ENCODE measurements around the gene RYR2.

The RYR2 gene

DNA sequence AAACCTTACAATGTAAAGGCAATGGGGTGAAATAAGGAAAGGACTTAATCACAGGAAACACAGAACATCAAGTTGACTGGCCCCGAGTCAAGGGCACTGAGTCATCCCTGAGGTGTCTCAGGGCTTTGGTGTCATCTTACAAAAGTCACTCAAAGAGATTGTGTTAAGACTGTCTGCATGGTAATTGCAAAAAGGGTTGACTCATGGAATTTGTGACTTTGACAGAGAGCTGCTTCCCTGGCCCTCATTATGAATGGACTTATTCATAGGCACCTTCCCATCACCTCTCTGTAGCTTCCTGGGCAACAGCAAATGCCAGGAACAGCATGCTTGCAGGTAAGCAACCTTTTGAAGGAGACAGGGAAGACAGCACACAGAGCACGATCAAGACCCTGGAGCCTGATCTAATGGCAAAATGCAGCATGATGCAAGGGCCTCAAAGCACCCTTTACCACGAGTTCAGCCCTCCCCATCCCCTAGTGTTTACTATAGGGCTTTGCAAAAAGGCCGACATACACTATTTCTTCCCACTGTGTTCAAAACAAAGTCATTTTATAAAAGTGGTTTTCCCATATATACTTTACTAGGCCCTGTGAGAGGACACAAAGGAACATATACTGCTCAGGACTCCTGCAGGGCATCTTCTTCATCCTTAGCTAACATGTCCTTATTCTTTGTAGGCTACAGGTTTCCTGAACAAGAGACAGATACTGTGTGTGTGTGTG lies 831.7 kb downstream of the RYR2 start:
- H3K4me2 ChIP-seq (ENCODE audit: low read length), result no peak overlapping the region
- TF ChIP-seq, protein P1, sequence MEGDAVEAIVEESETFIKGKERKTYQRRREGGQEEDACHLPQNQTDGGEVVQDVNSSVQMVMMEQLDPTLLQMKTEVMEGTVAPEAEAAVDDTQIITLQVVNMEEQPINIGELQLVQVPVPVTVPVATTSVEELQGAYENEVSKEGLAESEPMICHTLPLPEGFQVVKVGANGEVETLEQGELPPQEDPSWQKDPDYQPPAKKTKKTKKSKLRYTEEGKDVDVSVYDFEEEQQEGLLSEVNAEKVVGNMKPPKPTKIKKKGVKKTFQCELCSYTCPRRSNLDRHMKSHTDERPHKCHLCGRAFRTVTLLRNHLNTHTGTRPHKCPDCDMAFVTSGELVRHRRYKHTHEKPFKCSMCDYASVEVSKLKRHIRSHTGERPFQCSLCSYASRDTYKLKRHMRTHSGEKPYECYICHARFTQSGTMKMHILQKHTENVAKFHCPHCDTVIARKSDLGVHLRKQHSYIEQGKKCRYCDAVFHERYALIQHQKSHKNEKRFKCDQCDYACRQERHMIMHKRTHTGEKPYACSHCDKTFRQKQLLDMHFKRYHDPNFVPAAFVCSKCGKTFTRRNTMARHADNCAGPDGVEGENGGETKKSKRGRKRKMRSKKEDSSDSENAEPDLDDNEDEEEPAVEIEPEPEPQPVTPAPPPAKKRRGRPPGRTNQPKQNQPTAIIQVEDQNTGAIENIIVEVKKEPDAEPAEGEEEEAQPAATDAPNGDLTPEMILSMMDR (IDR thresholded peaks at IDR 0.05; ENCODE audit: low read depth, low read length), result no peak
- TF ChIP-seq EZH2phosphoT487 (IDR thresholded peaks at IDR 0.05; ENCODE audit: low read depth), result no peak

GRCh38 chr1:237875291-237875690 lies 833.3 kb downstream of the RYR2 start:
- H3K4me1 ChIP-seq (ENCODE audit: low read length), result peaks cover 11% of the 10 kb centered on the region; the same call in 1 of the 2 replicates
- H3K4me2 ChIP-seq (ENCODE audit: low read length), result no peak overlapping the region
- H3K27ac ChIP-seq (ENCODE audit: low read length), result no peak overlapping the region
- no peaks in the 10 kb centered on the region for H3K9me3 ChIP-seq (ENCODE audit: insufficient read depth, low read length)
- H3K36me3 ChIP-seq (replicated peaks; ENCODE audit: low read depth, low read length), result no peaks in the 10 kb centered on the region
- no peaks in the 10 kb centered on the region for H3K27me3 ChIP-seq (ENCODE audit: low read depth, low read length)
- no peak overlapping the region for H2AFZ ChIP-seq (ENCODE audit: low read depth, low read length)
- TF ChIP-seq EZH2phosphoT487 (IDR thresholded peaks at IDR 0.05; ENCODE audit: low read depth), result no peak
- TF ChIP-seq, protein P1 (IDR thresholded peaks at IDR 0.05; ENCODE audit: low read depth, low read length), result no peak
- no peaks in the 10 kb centered on the region for H3K79me2 ChIP-seq (ENCODE audit: low read length)
- H4K20me1 ChIP-seq (ENCODE audit: insufficient read depth, low read length), result no peaks in the 10 kb centered on the region
- no peak overlapping the region for H3K9ac ChIP-seq (ENCODE audit: low read length)
- H3K4me3 ChIP-seq (ENCODE audit: low read length), result no peak overlapping the region

More for the DNA sequence above, 831.7 kb downstream of the RYR2 start:
- Histone ChIP-seq H3K4me3 (ENCODE audit: low read length) (no peak overlapping the region), H2AFZ (ENCODE audit: low read depth, low read length) (no peak overlapping the region), H3K27me3 (ENCODE audit: low read depth, low read length) (no peaks in the 10 kb centered on the region), H3K4me1 (ENCODE audit: low read length) (no peaks in the 10 kb centered on the region), H3K79me2 (ENCODE audit: low read length) (no peaks in the 10 kb centered on the region), H3K9ac (ENCODE audit: low read length) (no peak overlapping the region), H3K27ac (ENCODE audit: low read length) (no peak overlapping the region), H4K20me1 (ENCODE audit: insufficient read depth, low read length) (no peaks in the 10 kb centered on the region), H3K36me3 (replicated peaks; ENCODE audit: low read depth, low read length) (no peaks in the 10 kb centered on the region), H3K9me3 (ENCODE audit: insufficient read depth, low read length) (no peaks in the 10 kb centered on the region)

- Histone ChIP-seq H3K79me2 (ENCODE audit: low read length) (no peaks in the 10 kb centered on the region), H3K4me1 (ENCODE audit: low read length) (peaks cover 17% of the 10 kb centered on the region)
Observed at GRCh38 chr1:237877631-237878030, 835.6 kb downstream of the RYR2 start.

DNA sequence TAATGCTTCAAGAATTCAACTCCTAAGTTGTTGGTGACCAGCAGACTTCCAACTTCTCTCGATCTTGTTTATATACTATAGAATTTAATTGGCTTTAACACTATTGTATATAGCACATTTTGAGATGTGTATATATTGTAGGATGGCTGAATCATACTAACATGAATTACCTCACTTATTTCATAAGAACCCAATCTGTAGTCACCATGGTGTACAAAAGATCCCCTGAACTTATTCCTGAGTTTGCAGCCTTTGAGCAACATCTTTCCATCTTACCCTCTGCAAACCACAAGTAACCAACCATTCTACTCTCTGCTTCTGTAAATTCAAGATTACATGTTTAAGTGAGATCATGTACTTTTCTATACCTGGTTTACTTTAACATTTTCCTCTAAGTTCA lies 836.4 kb downstream of the RYR2 start:
- Histone ChIP-seq H3K79me2 (ENCODE audit: low read length) (no peaks in the 10 kb centered on the region), H3K4me2 (ENCODE audit: low read length) (no peak overlapping the region), H3K27me3 (ENCODE audit: low read depth, low read length) (no peaks in the 10 kb centered on the region), H4K20me1 (ENCODE audit: insufficient read depth, low read length) (no peaks in the 10 kb centered on the region), H3K9me3 (ENCODE audit: insufficient read depth, low read length) (no peaks in the 10 kb centered on the region), H3K4me3 (ENCODE audit: low read length) (no peak overlapping the region), H2AFZ (ENCODE audit: low read depth, low read length) (no peak overlapping the region), H3K4me1 (ENCODE audit: low read length) (peaks cover 17% of the 10 kb centered on the region), H3K9ac (ENCODE audit: low read length) (no peak overlapping the region), H3K36me3 (replicated peaks; ENCODE audit: low read depth, low read length) (no peaks in the 10 kb centered on the region), H3K27ac (ENCODE audit: low read length) (no peak overlapping the region)
- TF ChIP-seq, protein P1 (IDR thresholded peaks at IDR 0.05; ENCODE audit: low read depth, low read length), result no peak
- no peak for TF ChIP-seq EZH2phosphoT487 (IDR thresholded peaks at IDR 0.05; ENCODE audit: low read depth)

More at GRCh38 chr1:237877631-237878030, 835.6 kb downstream of the RYR2 start:
- Histone ChIP-seq H3K4me2 (ENCODE audit: low read length) (no peak overlapping the region), H4K20me1 (ENCODE audit: insufficient read depth, low read length) (no peaks in the 10 kb centered on the region), H3K4me3 (ENCODE audit: low read length) (no peak overlapping the region), H3K36me3 (replicated peaks; ENCODE audit: low read depth, low read length) (no peaks in the 10 kb centered on the region), H2AFZ (ENCODE audit: low read depth, low read length) (peak overlapping the region; percentile 38; the same call in 1 of the 2 replicates), H3K9me3 (ENCODE audit: insufficient read depth, low read length) (no peaks in the 10 kb centered on the region), H3K27me3 (ENCODE audit: low read depth, low read length) (no peaks in the 10 kb centered on the region), H3K9ac (ENCODE audit: low read length) (no peak overlapping the region), H3K27ac (ENCODE audit: low read length) (no peak overlapping the region)
- no peak for TF ChIP-seq EZH2phosphoT487 (IDR thresholded peaks at IDR 0.05; ENCODE audit: low read depth)
- TF ChIP-seq, protein P1 (IDR thresholded peaks at IDR 0.05; ENCODE audit: low read depth, low read length), result peak; percentile 25; the same call in 1 of the 2 replicates

All from OCI-LY3 (cell line).